Activated B cell treated with CpG ODN at 0.5 μM for 24 hours (primary cell): ENCODE results near the gene MUC12. TPM values are rescaled to one million over a fixed set of nuclear protein-coding genes. Genes with fewer than 3 reads are reported as not detected.
"Not testable (repeated sequence)": the region's sequence is repeated elsewhere in the genome, so short reads cannot be mapped to it uniquely, and the experiment has no call there.

Source experiments
- ATAC-seq: fragments of 200-7000 bp; cut with Tn5 transposase; one replicate; pipeline ENCODE4 v1.10.0; 2021; ENCODE audit warnings: low read depth, mild to moderate bottlenecking, moderate library complexity
- CTCF ChIA-PET: fragments of 350-600 bp; sonication (Branson Sonifier 250); formaldehyde crosslinking; loops from one replicate; lab custom pipeline; 2021; ENCODE audit warnings: antibody characterized with exemption; lab: Charles Lee
- POLR2A ChIA-PET: fragments of 350-600 bp; sonication (Branson Sonifier 250); formaldehyde crosslinking; loops from one replicate; lab custom pipeline; 2021; ENCODE audit warnings: antibody characterized with exemption; lab: Charles Lee
- DNase-seq: peaks from one replicate; pipeline ENCODE4 v3.0.0; 2022
- H3K27ac Mint-ChIP-seq: one replicate; pipeline ENCODE4 v1.8.0; 2020; ENCODE audit warnings: mixed read lengths
- H3K27me3 Mint-ChIP-seq: one replicate; pipeline ENCODE4 v1.8.0; 2021; ENCODE audit warnings: mixed read lengths
- H3K36me3 Mint-ChIP-seq: one replicate; pipeline ENCODE4 v1.8.0; 2021; ENCODE audit warnings: low read depth, mixed read lengths
- H3K4me1 Mint-ChIP-seq: one replicate; pipeline ENCODE4 v1.8.0; 2021; ENCODE audit warnings: mixed read lengths
- H3K4me3 Mint-ChIP-seq: one replicate; pipeline ENCODE4 v1.8.0; 2020; ENCODE audit warnings: mild to moderate bottlenecking, mixed read lengths
- H3K9me3 Mint-ChIP-seq: one replicate; pipeline ENCODE4 v1.8.0; 2020; ENCODE audit warnings: mixed read lengths
- CTCF ChIP-seq: fragments of 200-600 bp; IDR thresholded peaks from one replicate; pipeline ENCODE4 v1.8.0; 2022; ENCODE audit warnings: antibody characterized with exemption, mild to moderate bottlenecking
- intact Hi-C: fragments of 100-400 bp; cut with micrococcal nuclease; formaldehyde crosslinking; loops from one replicate; pipeline ENCODE4 v1.15.1; 2024
- total RNA-seq: library from RNA; stranded (reverse); gene quantifications from 2 replicates; pipeline ENCODE4 v1.2.3, GENCODE V29; 2022

MUC12 gene
- total RNA-seq, 1 donor from 2014 or later: not detected

GRCh38 chr7:100991631-100992030 is 22.3 kb downstream of the MUC12 start:
- intact Hi-C loops: no loop called here
- no peak overlapping the region for H3K4me3 Mint-ChIP-seq
- no peaks in the 10 kb centered on the region for H3K9me3 Mint-ChIP-seq
- TF ChIP-seq CTCF: no peak
- ATAC-seq: no peak
- ChIA-PET POLR2A (no interaction called here), CTCF (no interaction called here)
- no peak overlapping the region for H3K27ac Mint-ChIP-seq
- H3K27me3 Mint-ChIP-seq: peaks cover 2% of the 10 kb centered on the region
- H3K36me3 Mint-ChIP-seq: no peaks in the 10 kb centered on the region
- H3K4me1 Mint-ChIP-seq: no peaks in the 10 kb centered on the region
- DNase-seq: no peak

- H3K27me3 Mint-ChIP-seq, H3K4me1 Mint-ChIP-seq, intact Hi-C loops, CTCF ChIA-PET, H3K9me3 Mint-ChIP-seq, H3K4me3 Mint-ChIP-seq, H3K36me3 Mint-ChIP-seq, ATAC-seq, H3K27ac Mint-ChIP-seq, DNase-seq, POLR2A ChIA-PET: not testable (repeated sequence)
These were observed 22.9 kb downstream of the MUC12 start for GRCh38 chr7:100992280-100992679.

GRCh38 chr7:100994671-100995070 is 25.3 kb downstream of the MUC12 start:
- ATAC-seq, H3K27ac Mint-ChIP-seq, H3K4me1 Mint-ChIP-seq, DNase-seq, H3K4me3 Mint-ChIP-seq, H3K9me3 Mint-ChIP-seq, intact Hi-C loops, H3K27me3 Mint-ChIP-seq, POLR2A ChIA-PET, CTCF ChIA-PET, H3K36me3 Mint-ChIP-seq: not testable (repeated sequence)

- H3K4me1 Mint-ChIP-seq, CTCF ChIA-PET, H3K4me3 Mint-ChIP-seq, H3K36me3 Mint-ChIP-seq, H3K9me3 Mint-ChIP-seq, ATAC-seq, intact Hi-C loops, DNase-seq, H3K27ac Mint-ChIP-seq, POLR2A ChIA-PET, H3K27me3 Mint-ChIP-seq: not testable (repeated sequence)
These were observed 29.2 kb downstream of the MUC12 start for GRCh38 chr7:100998530-100998929.

GRCh38 chr7:100999334-100999733 is 30.0 kb downstream of the MUC12 start:
- DNase-seq, POLR2A ChIA-PET, H3K4me3 Mint-ChIP-seq, H3K36me3 Mint-ChIP-seq, H3K27me3 Mint-ChIP-seq, intact Hi-C loops, H3K27ac Mint-ChIP-seq, H3K9me3 Mint-ChIP-seq, ATAC-seq, H3K4me1 Mint-ChIP-seq, CTCF ChIA-PET: not testable (repeated sequence)

GRCh38 chr7:101000025-101000424 is 30.7 kb downstream of the MUC12 start:
- not testable (repeated sequence) for H3K36me3 Mint-ChIP-seq, H3K27me3 Mint-ChIP-seq, H3K27ac Mint-ChIP-seq

GRCh38 chr7:101002333-101002732 is 33.0 kb downstream of the MUC12 start:
- H3K4me3 Mint-ChIP-seq, H3K27me3 Mint-ChIP-seq, H3K36me3 Mint-ChIP-seq, POLR2A ChIA-PET, DNase-seq, H3K4me1 Mint-ChIP-seq, H3K27ac Mint-ChIP-seq, ATAC-seq, H3K9me3 Mint-ChIP-seq, CTCF ChIA-PET, intact Hi-C loops: not testable (repeated sequence)

More at GRCh38 chr7:101000025-101000424, 30.7 kb downstream of the MUC12 start:
- intact Hi-C loops, POLR2A ChIA-PET, ATAC-seq, H3K4me1 Mint-ChIP-seq, DNase-seq, H3K4me3 Mint-ChIP-seq, H3K9me3 Mint-ChIP-seq, CTCF ChIA-PET: not testable (repeated sequence)

GRCh38 chr7:101007361-101007760 is 38.0 kb downstream of the MUC12 start:
- H3K4me1 Mint-ChIP-seq, intact Hi-C loops, POLR2A ChIA-PET, CTCF ChIA-PET, DNase-seq, H3K36me3 Mint-ChIP-seq, H3K9me3 Mint-ChIP-seq, H3K27ac Mint-ChIP-seq, ATAC-seq, H3K4me3 Mint-ChIP-seq: not testable (repeated sequence)
- peaks cover 11% of the 10 kb centered on the region for H3K27me3 Mint-ChIP-seq

- intact Hi-C loops: no loop called here
- Mint-ChIP-seq H3K36me3 (no peaks in the 10 kb centered on the region), H3K27ac (no peak overlapping the region), H3K27me3 (peaks cover 11% of the 10 kb centered on the region), H3K9me3 (peaks cover 2% of the 10 kb centered on the region), H3K4me1 (no peaks in the 10 kb centered on the region), H3K4me3 (no peak overlapping the region)
- ATAC-seq (no peak), DNase-seq (no peak)
- ChIA-PET POLR2A (no interaction called here), CTCF (no interaction called here)
- no peak for TF ChIP-seq CTCF
These were observed 40.3 kb downstream of the MUC12 start for GRCh38 chr7:101009629-101010028.
